K562 (cell line): Measurements from ENCODE around the gene SESN3. TPM values are rescaled to one million over a fixed set of nuclear protein-coding genes. Genes with fewer than 3 reads are reported as not detected.

ENCODE experiments used
- ARID2 ChIP-seq: fragments of 450-650 bp; IDR thresholded peaks from 2 replicates; pipeline ENCODE4 v1.6.1; 2017; ENCODE audit warnings: antibody characterized with exemption, mild to moderate bottlenecking
- BRD4 ChIP-seq: fragments of 200-600 bp; sonication (generic); IDR thresholded peaks from 2 replicates; pipeline ENCODE4 v1.6.1; 2017; ENCODE audit warnings: inconsistent platforms
- HDGF ChIP-seq: fragments of 450-650 bp; IDR thresholded peaks from 2 replicates; pipeline ENCODE4 v1.6.1; 2016
- MCM2 ChIP-seq: fragments of 450-650 bp; IDR thresholded peaks from 2 replicates; pipeline ENCODE4 v1.6.1; 2017; ENCODE audit warnings: low read depth, mild to moderate bottlenecking
- MEF2D ChIP-seq: conservative IDR thresholded peaks from 2 replicates; pipeline ENCODE4 v1.6.1; 2016; ENCODE audit warnings: low read depth, missing genetic modification characterization, missing compliant biosample characterization
- MEIS2 ChIP-seq: fragments of 450-650 bp; IDR thresholded peaks from 2 replicates; pipeline ENCODE4 v1.6.1; 2014; ENCODE audit warnings: mild to moderate bottlenecking; ENCODE audit not compliant: partially characterized antibody
- POLR2H ChIP-seq: IDR thresholded peaks from 2 replicates; pipeline ENCODE4 v1.6.1; 2016; ENCODE audit warnings: missing genetic modification characterization, low read depth, mild to moderate bottlenecking, control low read depth, missing compliant biosample characterization, moderate library complexity
- RBBP5 ChIP-seq: fragments of 200-600 bp; sonication (generic); IDR thresholded peaks from 2 replicates; pipeline ENCODE4 v1.6.1; 2012; ENCODE audit warnings: borderline replicate concordance, mild to moderate bottlenecking, low read length, control low read depth, inconsistent platforms; ENCODE audit not compliant: insufficient read depth, poor library complexity, severe bottlenecking
- SIX5 ChIP-seq, 2 experiments: IDR thresholded peaks; 2 replicates each; pipeline ENCODE4 v1.6.1; 2011; ENCODE audit warnings: low read length in 2 of 2, borderline replicate concordance in 1 of 2, low read depth in 1 of 2, mild to moderate bottlenecking in 1 of 2, moderate library complexity in 1 of 2; ENCODE audit not compliant: insufficient read depth in 1 of 2
- TCF7L2 ChIP-seq: fragments of 150-350 bp; IDR thresholded peaks from 2 replicates; pipeline ENCODE4 v1.6.1; 2016; ENCODE audit warnings: low read depth, mild to moderate bottlenecking, low read length, moderate library complexity
- TEAD4 ChIP-seq, 2 experiments: sonication (generic) in 1 of 2; formaldehyde crosslinking in 1 of 2; IDR thresholded peaks; 2 replicates each; pipeline versions ENCODE4 v1.6.1 to v1.8.0; 2012 to 2022; ENCODE audit warnings: borderline replicate concordance in 1 of 2, inconsistent platforms in 1 of 2, low read length in 1 of 2, mild to moderate bottlenecking in 1 of 2, missing genetic modification reagents in 1 of 2
- ZNF707 ChIP-seq: fragments of 250-450 bp; sonication (Bioruptor Pico); conservative IDR thresholded peaks from 2 replicates; pipeline ENCODE4 v1.8.0; 2022; ENCODE audit warnings: inconsistent platforms, mild to moderate bottlenecking, moderate library complexity
- polyA plus RNA-seq, 8 experiments: library from polyadenylated mRNA; depleted of rRNA in 4 of 8; stranded (reverse) in 5 of 8; unstranded in 3 of 8; fragments of >200 nt; fragmentation: Nextera tagmentation in 2 of 8; fragmentation: Illumina TruSeq in 1 of 8; extraction: Ambion mirVana in 2 of 8; extraction: Trizol in 1 of 8; gene quantifications; 2 replicates each; pipeline versions ENCODE4 v1.2.1 to v1.2.3, GENCODE V29; 2011 to 2014; ENCODE audit warnings: inconsistent platforms in 1 of 8, missing spikeins in 1 of 8
- total RNA-seq, 7 experiments: library from RNA; depleted of rRNA in 6 of 7; stranded (reverse); fragments of >200 nt in 6 of 7; fragmentation: Illumina TruSeq in 2 of 7; extraction: Trizol in 2 of 7; gene quantifications; 2 replicates each; pipeline versions ENCODE4 v1.2.1 to v1.2.3, GENCODE V29; 2011 to 2021; ENCODE audit warnings: low replicate concordance in 1 of 7
- TF ChIP-seq, protein P1 (sequence below): IDR thresholded peaks from 3 replicates; pipeline ENCODE4 v1.6.1; 2011; ENCODE audit warnings: borderline replicate concordance, mild to moderate bottlenecking, moderate library complexity; ENCODE audit not compliant: insufficient read length; ENCODE audit errors: extremely low read depth
- TF ChIP-seq, protein P2 (sequence below): sonication (generic); formaldehyde crosslinking; IDR thresholded peaks from 2 replicates; pipeline ENCODE4 v1.8.0; 2022; ENCODE audit warnings: mild to moderate bottlenecking, low read depth, missing genetic modification reagents

Gene SESN3
- total and polyA plus RNA-seq, 9 of the 15 experiments (the other 6 are each of a cell fraction or from before 2014, with no cell fraction given), result 0.44 to 2.6 (median 1.5) TPM

GRCh38 chr11:95229993-95230809, 801 bp downstream of the SESN3 start (continued):
- TF ChIP-seq, protein P1, sequence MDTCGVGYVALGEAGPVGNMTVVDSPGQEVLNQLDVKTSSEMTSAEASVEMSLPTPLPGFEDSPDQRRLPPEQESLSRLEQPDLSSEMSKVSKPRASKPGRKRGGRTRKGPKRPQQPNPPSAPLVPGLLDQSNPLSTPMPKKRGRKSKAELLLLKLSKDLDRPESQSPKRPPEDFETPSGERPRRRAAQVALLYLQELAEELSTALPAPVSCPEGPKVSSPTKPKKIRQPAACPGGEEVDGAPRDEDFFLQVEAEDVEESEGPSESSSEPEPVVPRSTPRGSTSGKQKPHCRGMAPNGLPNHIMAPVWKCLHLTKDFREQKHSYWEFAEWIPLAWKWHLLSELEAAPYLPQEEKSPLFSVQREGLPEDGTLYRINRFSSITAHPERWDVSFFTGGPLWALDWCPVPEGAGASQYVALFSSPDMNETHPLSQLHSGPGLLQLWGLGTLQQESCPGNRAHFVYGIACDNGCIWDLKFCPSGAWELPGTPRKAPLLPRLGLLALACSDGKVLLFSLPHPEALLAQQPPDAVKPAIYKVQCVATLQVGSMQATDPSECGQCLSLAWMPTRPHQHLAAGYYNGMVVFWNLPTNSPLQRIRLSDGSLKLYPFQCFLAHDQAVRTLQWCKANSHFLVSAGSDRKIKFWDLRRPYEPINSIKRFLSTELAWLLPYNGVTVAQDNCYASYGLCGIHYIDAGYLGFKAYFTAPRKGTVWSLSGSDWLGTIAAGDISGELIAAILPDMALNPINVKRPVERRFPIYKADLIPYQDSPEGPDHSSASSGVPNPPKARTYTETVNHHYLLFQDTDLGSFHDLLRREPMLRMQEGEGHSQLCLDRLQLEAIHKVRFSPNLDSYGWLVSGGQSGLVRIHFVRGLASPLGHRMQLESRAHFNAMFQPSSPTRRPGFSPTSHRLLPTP, result no peak
- TF ChIP-seq MEIS2 (no peak), BRD4 (no peak), TEAD4 (IDR thresholded peaks at IDR 0.05; ENCODE audit: low read length) (0 out of 2 replicates have a peak, but pooled peaks have one; percentile 13), TEAD4 (CRISPR knock-in tag; IDR thresholded peaks at IDR 0.05; ENCODE audit: borderline replicate concordance) (no peak), ZNF707 (CRISPR knock-in tag) (no peak), HDGF (no peak), ARID2 (no peak), POLR2H (tag) (no peak), RBBP5 (no peak), SIX5 (IDR thresholded peaks at IDR 0.05; ENCODE audit: borderline replicate concordance in 1 of 2, insufficient read depth in 1 of 2, low read depth in 1 of 2, low read length in 2 of 2) (no peak), TCF7L2 (no peak), MEF2D (no peak), MCM2 (no peak)
- TF ChIP-seq, protein P2, sequence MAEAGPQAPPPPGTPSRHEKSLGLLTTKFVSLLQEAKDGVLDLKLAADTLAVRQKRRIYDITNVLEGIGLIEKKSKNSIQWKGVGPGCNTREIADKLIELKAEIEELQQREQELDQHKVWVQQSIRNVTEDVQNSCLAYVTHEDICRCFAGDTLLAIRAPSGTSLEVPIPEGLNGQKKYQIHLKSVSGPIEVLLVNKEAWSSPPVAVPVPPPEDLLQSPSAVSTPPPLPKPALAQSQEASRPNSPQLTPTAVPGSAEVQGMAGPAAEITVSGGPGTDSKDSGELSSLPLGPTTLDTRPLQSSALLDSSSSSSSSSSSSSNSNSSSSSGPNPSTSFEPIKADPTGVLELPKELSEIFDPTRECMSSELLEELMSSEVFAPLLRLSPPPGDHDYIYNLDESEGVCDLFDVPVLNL (CRISPR knock-in tag), result no peak
- TF ChIP-seq, all 486 proteins: peak for 6
